ENCODE data around the gene CYBC1. TPM values are rescaled to one million over a fixed set of nuclear protein-coding genes. Genes with fewer than 3 reads are reported as not detected.

CYBC1 gene
- total RNA-seq, 3 donors from 2014 or later, result 79.2 to 90.5 (median 81.0) TPM

DNA sequence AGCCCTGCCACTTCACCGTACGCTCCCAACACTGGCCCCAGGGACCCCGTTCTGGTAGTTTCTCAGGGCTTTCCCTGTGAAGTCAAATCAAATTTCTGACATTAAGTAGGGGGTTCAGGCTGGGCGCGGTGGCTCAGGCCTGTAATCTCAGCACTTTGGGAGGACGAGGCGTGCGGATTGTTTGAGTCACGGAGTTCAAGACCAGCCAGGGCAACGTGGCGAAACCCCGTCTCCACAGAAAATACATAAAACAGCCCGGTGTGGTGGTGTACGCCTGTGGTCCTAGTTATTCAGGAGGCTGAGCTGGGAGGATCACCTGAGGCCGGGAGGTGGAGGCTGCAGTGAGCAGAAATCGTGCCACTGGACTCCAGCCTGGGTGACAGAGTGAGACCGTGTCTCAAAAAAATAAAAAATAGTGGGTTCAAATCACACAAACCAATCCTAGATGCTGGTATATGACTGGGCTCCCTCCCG is 632 bp downstream of the CYBC1 start:
- DNase-seq (peak in 2 of 3 donors; percentile 32 to 57), ATAC-seq (no peak)
- peak overlapping the region; percentile 80 for H3K4me3 ChIP-seq
- no peaks in the 10 kb centered on the region for H3K9me3 ChIP-seq
- peaks cover 4% of the 10 kb centered on the region for H3K4me1 ChIP-seq (ENCODE audit: low read depth)
- no peaks in the 10 kb centered on the region for H3K36me3 ChIP-seq (ENCODE audit: low read depth)
- TF ChIP-seq, protein P1, sequence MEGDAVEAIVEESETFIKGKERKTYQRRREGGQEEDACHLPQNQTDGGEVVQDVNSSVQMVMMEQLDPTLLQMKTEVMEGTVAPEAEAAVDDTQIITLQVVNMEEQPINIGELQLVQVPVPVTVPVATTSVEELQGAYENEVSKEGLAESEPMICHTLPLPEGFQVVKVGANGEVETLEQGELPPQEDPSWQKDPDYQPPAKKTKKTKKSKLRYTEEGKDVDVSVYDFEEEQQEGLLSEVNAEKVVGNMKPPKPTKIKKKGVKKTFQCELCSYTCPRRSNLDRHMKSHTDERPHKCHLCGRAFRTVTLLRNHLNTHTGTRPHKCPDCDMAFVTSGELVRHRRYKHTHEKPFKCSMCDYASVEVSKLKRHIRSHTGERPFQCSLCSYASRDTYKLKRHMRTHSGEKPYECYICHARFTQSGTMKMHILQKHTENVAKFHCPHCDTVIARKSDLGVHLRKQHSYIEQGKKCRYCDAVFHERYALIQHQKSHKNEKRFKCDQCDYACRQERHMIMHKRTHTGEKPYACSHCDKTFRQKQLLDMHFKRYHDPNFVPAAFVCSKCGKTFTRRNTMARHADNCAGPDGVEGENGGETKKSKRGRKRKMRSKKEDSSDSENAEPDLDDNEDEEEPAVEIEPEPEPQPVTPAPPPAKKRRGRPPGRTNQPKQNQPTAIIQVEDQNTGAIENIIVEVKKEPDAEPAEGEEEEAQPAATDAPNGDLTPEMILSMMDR (IDR thresholded peaks at IDR 0.05), result no peak
- intact Hi-C loops (cut with DNase I, micrococcal nuclease), result no loop called here

DNA sequence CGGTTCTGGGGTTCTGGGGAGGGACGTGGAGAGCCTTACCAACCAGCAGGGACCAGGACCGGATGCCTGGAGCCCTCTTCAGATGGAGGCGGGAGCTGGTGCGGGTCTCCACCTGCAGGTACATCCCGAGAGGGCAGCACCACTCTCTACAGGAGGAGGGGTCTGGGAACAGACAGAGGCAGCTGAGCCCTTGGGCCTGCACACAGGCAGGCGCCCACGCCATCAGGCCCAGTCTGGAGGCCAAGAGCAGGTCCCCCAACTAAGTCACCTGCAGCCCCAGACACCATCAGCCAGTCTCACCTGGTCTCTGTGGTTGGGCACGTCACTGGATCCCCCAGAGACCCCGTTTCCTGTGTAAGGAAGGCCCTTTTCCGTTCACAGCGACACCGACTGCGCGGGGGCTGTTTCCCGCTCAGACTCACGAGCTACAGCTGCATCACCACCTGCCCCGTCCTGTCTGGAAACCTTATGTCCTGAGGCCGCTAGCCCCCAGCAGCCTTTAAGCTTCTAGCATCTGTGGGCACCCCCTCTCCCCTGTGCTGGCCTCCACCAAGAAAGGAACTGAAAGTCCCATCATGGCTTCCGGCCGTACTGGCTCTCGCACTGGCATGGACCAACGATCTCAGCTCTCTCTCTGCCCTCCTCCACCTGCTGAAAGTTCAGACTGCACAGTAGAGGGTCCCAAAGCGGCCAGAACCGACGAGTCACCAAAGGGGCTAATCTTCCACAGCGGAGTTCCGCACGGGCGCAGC is 1.2 kb downstream of the CYBC1 start:
- no peaks in the 10 kb centered on the region for H3K9me3 ChIP-seq
- ATAC-seq (peak; percentile 48), DNase-seq (peak; percentile 62 to 89 (median 65))
- TF ChIP-seq, protein P1 (IDR thresholded peaks at IDR 0.05), result no peak
- no peaks in the 10 kb centered on the region for H3K36me3 ChIP-seq (ENCODE audit: low read depth)
- H3K4me3 ChIP-seq, result no peak overlapping the region
- intact Hi-C loops (cut with DNase I, micrococcal nuclease), result no loop called here
- H3K4me1 ChIP-seq (ENCODE audit: low read depth), result peaks cover 4% of the 10 kb centered on the region

DNA sequence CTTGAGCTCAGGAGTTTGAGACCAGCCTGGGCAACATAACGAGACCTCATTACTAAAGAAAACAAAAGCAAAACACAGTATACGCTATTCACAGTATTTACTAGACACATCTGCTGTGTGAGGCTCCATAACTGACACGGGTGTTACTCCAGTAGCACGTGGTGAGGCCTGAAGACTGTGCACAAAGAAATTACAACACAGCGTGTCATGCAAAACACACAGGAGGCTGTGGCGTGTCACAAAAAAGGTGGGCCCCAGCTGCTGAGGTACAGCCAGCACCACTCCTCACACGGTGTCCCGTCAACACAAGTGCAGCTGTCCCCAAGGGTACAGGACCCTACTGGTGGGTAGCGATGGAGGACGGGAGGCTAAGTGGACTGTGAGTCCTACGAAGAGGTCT is 2.7 kb downstream of the CYBC1 start:
- Histone ChIP-seq H3K9me3 (no peaks in the 10 kb centered on the region), H3K4me3 (no peak overlapping the region), H3K4me1 (ENCODE audit: low read depth) (peaks cover 4% of the 10 kb centered on the region), H3K36me3 (ENCODE audit: low read depth) (no peaks in the 10 kb centered on the region)
- TF ChIP-seq, protein P1 (IDR thresholded peaks at IDR 0.05), result no peak
- intact Hi-C loops (cut with DNase I, micrococcal nuclease), result no loop called here
- DNase-seq (no peak), ATAC-seq (no peak)

DNA sequence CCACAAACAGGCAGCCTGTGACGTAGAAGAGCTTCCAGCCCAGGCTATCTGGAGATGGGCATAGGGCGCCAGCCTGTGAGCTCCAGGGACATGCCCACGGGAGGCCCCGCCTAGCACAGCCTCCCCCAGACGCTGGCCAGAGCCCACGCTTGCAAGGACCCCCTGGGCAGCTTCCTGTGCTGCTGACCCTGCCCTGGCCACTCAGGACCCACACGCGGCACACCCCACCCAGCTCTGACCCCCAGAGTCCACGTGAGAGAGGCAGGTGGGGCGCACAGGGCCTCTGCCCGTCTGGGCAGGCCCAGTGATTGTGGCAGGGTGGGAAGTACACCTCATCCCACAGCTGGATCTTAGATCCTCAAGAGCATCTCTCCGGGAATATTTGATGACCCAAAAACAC is 3.9 kb downstream of the CYBC1 start:
- ATAC-seq (no peak), DNase-seq (no peak)
- Histone ChIP-seq H3K9me3 (no peaks in the 10 kb centered on the region), H3K4me1 (ENCODE audit: low read depth) (peaks cover 4% of the 10 kb centered on the region), H3K36me3 (ENCODE audit: low read depth) (no peaks in the 10 kb centered on the region), H3K4me3 (no peak overlapping the region)
- TF ChIP-seq, protein P1 (IDR thresholded peaks at IDR 0.05), result no peak
- intact Hi-C loops (cut with DNase I, micrococcal nuclease), result no loop called here

DNA sequence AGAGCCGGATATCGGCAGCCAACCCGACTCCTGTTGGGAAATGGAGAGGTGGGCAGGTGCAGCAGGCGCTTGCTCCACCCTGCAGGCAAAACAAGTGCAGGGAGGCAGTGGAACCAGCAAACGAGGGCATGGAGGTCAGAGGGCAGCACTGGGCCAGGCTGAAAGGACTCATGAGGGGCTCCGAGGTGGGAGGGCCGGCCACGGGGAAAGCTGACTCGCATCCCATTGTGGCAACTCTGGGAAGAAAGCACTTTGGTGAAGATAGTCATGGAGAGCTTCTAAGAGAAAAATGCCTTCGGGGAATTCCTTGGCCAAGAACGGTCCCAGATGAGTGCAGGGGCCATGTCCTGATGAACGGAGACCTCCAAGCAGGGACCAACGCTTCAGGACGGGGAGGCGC is 4.4 kb downstream of the CYBC1 start:
- intact Hi-C loops (cut with DNase I, micrococcal nuclease), result no loop called here
- no peaks in the 10 kb centered on the region for H3K9me3 ChIP-seq
- DNase-seq, result no peak
- no peak overlapping the region for H3K4me3 ChIP-seq
- TF ChIP-seq, protein P1 (IDR thresholded peaks at IDR 0.05), result no peak
- H3K36me3 ChIP-seq (ENCODE audit: low read depth), result no peaks in the 10 kb centered on the region
- ATAC-seq, result no peak
- peaks cover 4% of the 10 kb centered on the region for H3K4me1 ChIP-seq (ENCODE audit: low read depth)

All from mucosa of descending colon (tissue), 3 donors.